SU-DHL-6 (cell line): ENCODE data around the gene LRP1.

Experiments used
- H2AFZ ChIP-seq: fragments of 200-600 bp; sonication (generic); 2 replicates; pipeline ENCODE4 v1.6.1; 2014; ENCODE audit warnings: low read depth, mild to moderate bottlenecking, moderate library complexity, mixed read lengths, antibody characterized with exemption, low read length; ENCODE audit not compliant: severe bottlenecking
- H3F3A ChIP-seq: fragments of 200-600 bp; shearing (Covaris generic); 2 replicates; pipeline ENCODE4 v1.6.0; 2016; ENCODE audit warnings: antibody characterized with exemption, mild to moderate bottlenecking; ENCODE audit not compliant: insufficient read depth
- H3K27ac ChIP-seq: fragments of 200-600 bp; sonication (generic); 2 replicates; pipeline ENCODE4 v1.5.1; 2016; ENCODE audit warnings: low read depth, mild to moderate bottlenecking, low read length, moderate library complexity, mixed read lengths
- H3K27me3 ChIP-seq: fragments of 200-600 bp; sonication (generic), shearing (Covaris generic); 2 replicates; pipeline ENCODE4 v1.6.0; 2014; ENCODE audit warnings: mild to moderate bottlenecking, low read length
- H3K36me3 ChIP-seq: fragments of 200-600 bp; sonication (generic); 2 replicates; pipeline ENCODE4 v1.6.1; 2014; ENCODE audit warnings: mild to moderate bottlenecking, low read length, mixed read lengths
- H3K4me2 ChIP-seq: fragments of 300-600, 200-600 bp; shearing (Covaris generic), sonication (generic); 2 replicates; pipeline ENCODE4 v1.6.0; 2014; ENCODE audit warnings: low read length, low read depth, mild to moderate bottlenecking; ENCODE audit not compliant: poor library complexity, severe bottlenecking
- H3K4me3 ChIP-seq: fragments of 200-600 bp; sonication (generic); 2 replicates; pipeline ENCODE4 v1.5.1; 2014; ENCODE audit warnings: antibody characterized with exemption, low read length, mild to moderate bottlenecking, mixed read lengths; ENCODE audit not compliant: insufficient read depth, poor library complexity, severe bottlenecking
- H3K79me2 ChIP-seq: fragments of 200-600 bp; sonication (generic); 2 replicates; pipeline ENCODE4 v1.6.1; 2014; ENCODE audit warnings: mild to moderate bottlenecking, low read length, moderate library complexity; ENCODE audit not compliant: insufficient read depth
- H3K9ac ChIP-seq: fragments of 200-600 bp; sonication (generic); 2 replicates; pipeline ENCODE4 v1.7.0; 2014; ENCODE audit warnings: mild to moderate bottlenecking, low read length
- H3K9me2 ChIP-seq: fragments of 200-600 bp; sonication (generic); replicated peaks from 2 replicates; pipeline ENCODE4 v1.6.1; 2014; ENCODE audit warnings: low read length; ENCODE audit not compliant: insufficient read depth
- H3K9me3 ChIP-seq: fragments of 200-600 bp; sonication (generic); 2 replicates; pipeline ENCODE4 v1.6.1; 2014; ENCODE audit warnings: low read length, mixed read lengths; ENCODE audit not compliant: insufficient read depth
- H4K20me1 ChIP-seq: fragments of 200-600 bp; sonication (generic); 2 replicates; pipeline ENCODE4 v1.6.1; 2014; ENCODE audit warnings: low read depth, mild to moderate bottlenecking, antibody characterized with exemption, low read length, moderate library complexity, mixed read lengths
- CTCF ChIP-seq: fragments of 200-600 bp; sonication (generic); IDR thresholded peaks from one replicate; pipeline ENCODE4 v1.5.1; 2017; ENCODE audit warnings: antibody characterized with exemption, mild to moderate bottlenecking, low read length, moderate library complexity; ENCODE audit not compliant: insufficient read depth, poor library complexity, severe bottlenecking
- EZH2phosphoT487 ChIP-seq: fragments of 200-600 bp; sonication (generic), shearing (Covaris generic); conservative IDR thresholded peaks from 2 replicates; pipeline ENCODE4 v1.6.1; 2018; ENCODE audit warnings: mild to moderate bottlenecking, antibody characterized with exemption, low read length, moderate library complexity, mixed read lengths

LRP1 gene

GRCh38 chr12:57112492-57113294 lies 15.6 kb upstream of the LRP1 start:
- H3F3A ChIP-seq: 0 out of 2 replicates have a peak, but pooled peaks cover 3% of the 10 kb centered on the region
- no peaks in the 10 kb centered on the region for H3K9me2 ChIP-seq
- no peaks in the 10 kb centered on the region for H4K20me1 ChIP-seq
- peak overlapping the region; percentile 93 for H3K4me2 ChIP-seq
- peak overlapping the region; percentile 95; the same call in 1 of the 2 replicates for H3K9ac ChIP-seq
- TF ChIP-seq CTCF: peak; percentile 76
- no peak for TF ChIP-seq EZH2phosphoT487
- peaks cover 31% of the 10 kb centered on the region for H3K79me2 ChIP-seq
- no peak overlapping the region; the same call in 1 of the 2 replicates for H3K27ac ChIP-seq
- H3K9me3 ChIP-seq: no peaks in the 10 kb centered on the region
- no peak overlapping the region for H2AFZ ChIP-seq
- H3K4me3 ChIP-seq: no peak overlapping the region
- 0 out of 2 replicates have a peak, but pooled peaks cover 2% of the 10 kb centered on the region for H3K36me3 ChIP-seq
- H3K27me3 ChIP-seq: no peaks in the 10 kb centered on the region

GRCh38 chr12:57116580-57117281 lies 11.6 kb upstream of the LRP1 start:
- Histone ChIP-seq H3K9me3 (no peaks in the 10 kb centered on the region), H3K27ac (no peak overlapping the region), H3K9ac (no peak overlapping the region), H3K4me3 (no peak overlapping the region), H2AFZ (no peak overlapping the region), H3K4me2 (no peak overlapping the region), H3K27me3 (no peaks in the 10 kb centered on the region), H3K79me2 (no peaks in the 10 kb centered on the region), H3F3A (no peaks in the 10 kb centered on the region), H4K20me1 (no peaks in the 10 kb centered on the region), H3K9me2 (no peaks in the 10 kb centered on the region), H3K36me3 (no peaks in the 10 kb centered on the region)
- no peak for TF ChIP-seq CTCF
- TF ChIP-seq EZH2phosphoT487: no peak

- H2AFZ ChIP-seq: no peak overlapping the region
- H3K27me3 ChIP-seq: no peaks in the 10 kb centered on the region
- H3K27ac ChIP-seq: no peak overlapping the region
Measured at GRCh38 chr12:57118711-57119271, 9.5 kb upstream of the LRP1 start.

More at GRCh38 chr12:57118711-57119271, 9.5 kb upstream of the LRP1 start:
- no peaks in the 10 kb centered on the region for H3K9me2 ChIP-seq
- no peaks in the 10 kb centered on the region for H3F3A ChIP-seq
- H3K4me3 ChIP-seq: no peak overlapping the region
- H4K20me1 ChIP-seq: no peaks in the 10 kb centered on the region
- H3K9ac ChIP-seq: no peak overlapping the region
- H3K36me3 ChIP-seq: no peaks in the 10 kb centered on the region
- TF ChIP-seq CTCF (no peak), EZH2phosphoT487 (no peak)
- H3K79me2 ChIP-seq: no peaks in the 10 kb centered on the region
- no peak overlapping the region for H3K4me2 ChIP-seq
- no peaks in the 10 kb centered on the region for H3K9me3 ChIP-seq
